GM18858 (cell line): ENCODE data around the gene HCN1.

Experiments used
- ATAC-seq: cut with Tn5 transposase; IDR thresholded peaks from one replicate; pipeline ENCODE4 v1.9.1; 2021; ENCODE audit not compliant: unreplicated experiment

Gene HCN1

DNA sequence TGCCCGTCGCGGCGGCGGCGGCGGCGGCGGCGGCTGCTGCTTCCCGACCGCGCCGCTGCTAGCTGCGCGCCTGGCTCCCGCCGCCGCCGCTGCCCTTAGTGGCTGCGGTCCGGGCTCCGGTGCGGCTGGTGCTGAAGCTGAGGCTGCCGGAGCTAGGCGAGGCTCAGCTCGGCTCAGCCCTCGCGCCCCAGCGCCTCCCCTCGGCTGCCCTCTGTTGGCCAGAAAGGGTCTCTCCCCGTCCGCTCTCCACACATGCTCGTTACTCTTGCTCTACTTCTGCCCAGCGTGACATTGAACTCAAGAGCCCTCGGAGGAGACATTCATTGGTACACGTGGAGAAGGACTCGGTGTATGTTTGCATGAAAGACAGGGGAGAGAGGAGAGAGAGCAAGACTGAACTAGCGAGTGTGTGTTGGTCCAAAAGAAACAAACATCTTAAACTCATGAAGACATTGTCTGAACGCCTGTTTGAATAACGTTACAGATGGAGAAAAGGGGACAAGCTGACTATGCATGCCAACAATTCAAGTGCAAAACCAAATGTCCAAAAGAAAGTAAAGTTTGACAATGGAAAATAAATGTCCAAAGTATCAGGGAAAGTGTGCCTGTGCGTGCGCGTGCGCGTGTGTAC is at the start of gene HCN1:
TSS of gene HCN1 (minus strand) at position 175 of the 631 bp plus-strand sequence.
- ATAC-seq = peak; percentile 71

DNA sequence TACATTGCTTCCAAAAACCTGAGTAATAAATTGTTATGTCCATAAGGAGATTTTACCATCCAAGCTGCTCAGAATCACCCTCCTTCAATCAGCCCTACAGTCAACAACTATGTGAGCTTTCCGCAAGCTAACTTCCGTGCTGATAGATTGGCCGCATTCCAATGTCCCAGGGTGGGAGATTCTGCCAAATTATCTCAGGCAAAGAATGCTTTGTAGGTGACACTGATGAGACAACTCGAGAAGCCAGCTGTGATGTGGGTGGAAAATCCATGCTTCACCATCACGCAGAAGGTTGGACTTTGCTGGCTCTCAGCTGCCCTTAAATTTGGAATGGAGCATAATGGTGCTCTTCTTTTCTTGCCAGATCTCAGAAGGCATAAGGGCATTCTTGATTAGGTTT is 44.9 kb upstream of the HCN1 start:
- ATAC-seq = no peak

GRCh38 chr5:45737153-45737552 is 41.0 kb upstream of the HCN1 start:
- ATAC-seq = no peak

DNA sequence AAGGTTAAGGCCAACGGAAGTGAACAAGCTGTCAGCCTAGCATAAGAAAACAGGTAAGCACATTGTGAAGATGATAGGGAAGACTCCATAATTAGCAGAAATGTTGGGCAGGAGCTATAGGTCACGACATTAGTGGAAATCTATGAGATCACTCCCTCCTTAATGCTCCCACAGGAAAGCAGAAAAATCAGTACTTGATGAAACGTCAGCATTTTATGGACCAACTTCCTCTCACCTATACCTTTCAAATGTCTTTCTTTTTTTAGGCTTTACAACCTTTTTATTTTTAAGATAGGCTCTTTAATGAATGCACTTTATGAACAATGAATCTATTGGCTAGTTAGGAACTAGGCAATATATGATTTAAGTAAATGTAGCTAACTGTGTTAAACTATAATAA is 29.4 kb upstream of the HCN1 start:
- ATAC-seq = no peak

GRCh38 chr5:45697201-45697600 is 1.0 kb upstream of the HCN1 start:
- ATAC-seq = no peak

DNA sequence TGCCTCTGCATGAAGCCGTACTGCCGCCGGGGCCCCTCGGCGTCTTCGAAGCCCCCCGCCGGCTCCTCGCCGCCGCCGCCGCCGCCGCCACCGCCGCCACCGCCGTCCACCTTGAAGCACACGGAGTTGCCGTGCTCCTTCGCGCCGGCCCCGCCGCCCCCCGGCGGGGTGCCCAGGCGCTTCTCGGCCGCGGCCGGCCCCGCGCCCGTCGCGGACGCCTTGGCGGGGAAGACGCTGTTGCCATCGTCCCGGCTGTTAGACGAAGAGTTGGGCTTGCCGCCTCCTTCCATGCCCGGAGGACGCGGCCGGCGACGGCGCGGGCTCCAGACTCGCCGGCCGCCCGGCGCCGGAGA is 400 bp downstream of the HCN1 start:
- ATAC-seq = peak; percentile 23

- ATAC-seq = no peak
Measured at GRCh38 chr5:45694971-45695803, 993 bp downstream of the HCN1 start.

- ATAC-seq = no peak
Measured at GRCh38 chr5:45694255-45694814, 1.8 kb downstream of the HCN1 start.

DNA sequence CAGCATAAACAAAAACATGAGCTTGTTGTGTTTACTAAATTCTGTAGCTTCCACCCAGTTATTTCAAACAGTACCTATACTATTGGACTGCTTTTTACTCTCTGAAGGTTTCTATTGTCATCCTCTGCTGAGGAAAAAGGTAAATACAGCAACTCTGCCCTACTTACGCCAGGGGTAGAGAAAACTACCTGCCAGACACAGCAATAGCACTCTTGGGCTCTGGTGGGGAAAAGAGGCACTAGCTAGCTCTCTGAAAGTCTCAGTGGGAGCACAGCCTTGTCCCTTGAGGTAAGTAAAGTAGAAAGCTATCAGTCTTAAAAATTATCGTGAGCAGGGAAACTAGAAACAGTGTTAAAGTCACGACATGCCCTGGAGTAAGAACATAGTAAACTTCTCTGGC is 3.7 kb downstream of the HCN1 start:
- ATAC-seq = no peak

- ATAC-seq = no peak
Measured at GRCh38 chr5:45691656-45692055, 4.5 kb downstream of the HCN1 start.

- ATAC-seq = no peak
Measured at GRCh38 chr5:45687701-45688100, 8.5 kb downstream of the HCN1 start.

DNA sequence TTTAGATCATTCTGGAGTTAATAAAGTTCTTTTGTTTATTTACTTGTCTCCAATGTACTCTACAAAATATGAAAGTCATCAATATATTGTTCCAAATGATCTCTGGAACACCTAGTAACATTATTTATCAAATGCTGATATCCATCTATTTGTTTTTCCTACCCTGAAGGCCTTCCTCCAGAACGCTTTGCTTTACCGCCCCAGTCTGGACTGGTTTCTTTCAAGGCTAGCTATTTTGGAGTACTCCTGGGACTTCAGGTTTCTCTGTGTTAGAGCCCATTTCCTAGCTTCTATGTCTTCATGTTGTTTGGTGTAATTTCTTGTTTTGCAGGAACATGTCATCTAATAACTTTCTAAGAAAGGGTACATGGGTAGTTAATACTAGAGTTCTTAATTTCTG is 9.6 kb downstream of the HCN1 start:
- no peak for ATAC-seq

- ATAC-seq = no peak
Measured at GRCh38 chr5:45684118-45684517, 12.1 kb downstream of the HCN1 start.

DNA sequence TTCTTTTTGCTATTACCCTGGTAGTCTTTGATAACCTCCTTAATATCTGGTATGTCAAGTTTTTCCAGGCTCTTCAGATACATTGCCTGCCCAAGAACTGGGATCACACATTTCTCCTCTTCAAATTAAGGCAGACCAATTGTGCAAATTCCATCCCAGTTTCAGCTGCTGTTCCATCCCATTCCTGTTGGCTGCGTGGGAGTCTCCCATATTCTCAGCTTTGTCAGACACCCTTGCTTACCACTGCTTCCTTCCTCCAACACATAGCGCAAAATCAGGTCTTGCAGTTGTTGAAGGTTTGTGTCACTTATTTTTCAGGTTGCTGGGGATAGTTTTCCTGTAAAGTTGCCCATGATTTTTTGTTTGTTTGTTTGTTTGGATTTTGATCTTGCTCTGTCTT is 15.2 kb downstream of the HCN1 start:
- ATAC-seq = no peak

DNA sequence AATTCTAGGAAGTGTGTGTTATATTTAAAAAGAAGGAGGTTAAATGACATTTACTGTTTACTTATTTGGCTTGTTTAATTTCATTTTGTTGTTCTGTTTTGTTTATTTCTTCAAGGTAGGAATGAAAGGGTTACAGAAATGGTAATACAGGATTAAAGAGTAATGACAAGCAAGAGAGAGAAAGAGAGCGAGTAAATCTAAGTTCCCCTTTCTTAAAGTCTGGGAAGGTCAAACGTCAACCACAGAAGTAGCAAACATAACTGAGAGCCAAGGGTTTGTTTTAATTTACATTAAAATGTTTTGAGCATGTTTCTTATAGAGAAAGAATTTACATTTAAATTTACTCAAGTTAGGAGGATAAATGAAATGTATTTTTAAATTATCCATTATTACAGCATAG is 18.7 kb downstream of the HCN1 start:
- ATAC-seq = no peak

DNA sequence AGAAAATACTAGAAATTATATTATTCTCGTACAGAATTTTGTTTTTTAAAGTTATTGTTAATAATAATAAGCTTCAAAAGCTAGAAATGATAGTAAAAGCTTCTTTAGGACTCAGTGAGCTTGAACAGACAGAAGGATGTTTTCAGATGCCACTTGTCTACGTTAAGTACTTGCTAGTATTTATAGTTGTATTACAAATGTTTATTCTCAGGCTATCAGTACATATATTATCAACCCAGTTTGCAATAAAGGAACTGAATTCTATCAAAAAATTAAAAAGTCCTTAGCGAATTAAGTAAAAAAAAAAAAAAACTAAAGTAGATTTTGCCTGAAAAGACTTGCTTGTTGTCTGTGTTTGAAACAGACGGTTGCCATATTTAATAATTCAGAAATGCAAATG is 23.9 kb downstream of the HCN1 start:
- ATAC-seq = no peak

DNA sequence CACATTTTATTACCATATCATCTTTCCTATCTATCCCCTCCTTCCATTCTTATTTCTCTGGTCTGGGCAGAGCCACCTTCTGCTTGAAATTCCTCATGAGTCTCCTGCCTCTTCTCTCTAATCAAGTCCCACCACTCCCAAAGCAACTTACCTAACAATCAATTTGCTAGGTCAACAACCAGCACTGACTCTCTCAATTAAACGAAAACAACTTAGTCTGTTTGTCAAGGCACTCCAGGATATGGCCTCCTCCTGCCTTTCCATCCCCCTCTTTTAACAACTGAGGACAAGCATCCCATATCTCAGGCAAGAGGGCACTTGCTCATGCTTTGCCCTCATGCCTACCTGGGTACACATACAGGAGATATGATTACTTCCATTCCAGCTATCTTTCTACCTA is 47.4 kb downstream of the HCN1 start:
- ATAC-seq = no peak

DNA sequence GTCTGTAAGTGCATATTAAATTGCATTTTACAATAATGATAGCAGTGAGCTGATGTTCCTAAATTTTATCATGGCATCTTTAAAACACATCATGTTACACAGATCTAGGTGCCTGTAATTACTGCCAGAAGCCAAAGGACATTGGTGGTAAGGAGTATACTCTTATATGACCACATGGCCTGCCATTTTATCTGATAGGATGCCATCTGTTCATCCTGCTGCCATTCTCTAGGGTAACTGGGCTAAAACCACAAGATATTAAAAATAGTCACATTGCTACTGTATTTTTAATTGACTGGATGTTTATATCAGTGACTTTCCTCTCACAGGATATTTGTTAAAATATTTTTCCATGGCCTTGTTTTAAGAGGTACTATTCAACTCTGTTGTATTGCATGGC is 53.1 kb downstream of the HCN1 start:
- ATAC-seq = no peak

GRCh38 chr5:45642370-45642769 is 53.8 kb downstream of the HCN1 start:
- ATAC-seq = no peak

- no peak for ATAC-seq
Measured at GRCh38 chr5:45639040-45639439, 57.1 kb downstream of the HCN1 start.

- ATAC-seq = no peak
Measured at GRCh38 chr5:45627076-45627656, 69.0 kb downstream of the HCN1 start.

GRCh38 chr5:45623832-45624231 is 72.3 kb downstream of the HCN1 start:
- ATAC-seq = no peak
